Urothelium cell line (cell line): ENCODE results near the gene ZPBP.
"Not testable (repeated sequence)": the region's sequence is repeated elsewhere in the genome, so short reads cannot be mapped to it uniquely, and the experiment has no call there.

Source experiments
- DNase-seq: peaks from one replicate; pipeline ENCODE4 v3.0.0; 2011; ENCODE audit warnings: low spot score, mixed read lengths
- FAIRE-seq: peaks from 2 replicates; lab custom pipeline; 2011; peaks lifted over from hg19 to GRCh38; lab: Jason Lieb, UNC

Gene ZPBP

GRCh38 chr7:50056131-50056530, 36.9 kb downstream of the ZPBP start:
- no peak for DNase-seq
- FAIRE-seq: no peak

- FAIRE-seq: peak; percentile 62
- DNase-seq: no peak
Observed at GRCh38 chr7:50047716-50048115, 45.3 kb downstream of the ZPBP start.

- DNase-seq, FAIRE-seq: not testable (repeated sequence)
Observed at GRCh38 chr7:50041165-50041564, 51.9 kb downstream of the ZPBP start.

- DNase-seq (no peak), FAIRE-seq (no peak)
Observed at GRCh38 chr7:50037086-50037485, 56.0 kb downstream of the ZPBP start.

GRCh38 chr7:50022991-50023390, 70.1 kb downstream of the ZPBP start:
- DNase-seq (no peak), FAIRE-seq (no peak)

- FAIRE-seq: no peak
- DNase-seq: no peak
Observed at GRCh38 chr7:50022451-50022850, 70.6 kb downstream of the ZPBP start.

- FAIRE-seq (no peak), DNase-seq (no peak)
Observed at GRCh38 chr7:49995681-49996080, 97.4 kb downstream of the ZPBP start.

- FAIRE-seq (no peak), DNase-seq (no peak)
Observed at GRCh38 chr7:49986191-49986590, 106.9 kb downstream of the ZPBP start.

GRCh38 chr7:49980465-49980864, 112.6 kb downstream of the ZPBP start:
- DNase-seq (no peak), FAIRE-seq (no peak)

GRCh38 chr7:49976238-49976637, 116.8 kb downstream of the ZPBP start:
- no peak for DNase-seq
- FAIRE-seq: no peak

GRCh38 chr7:49974035-49974434, 119.0 kb downstream of the ZPBP start:
- DNase-seq (no peak), FAIRE-seq (no peak)

- DNase-seq (no peak), FAIRE-seq (no peak)
Observed at GRCh38 chr7:49937608-49938007, 155.4 kb downstream of the ZPBP start.

- no peak for DNase-seq
Observed at GRCh38 chr7:49931627-49932026, 161.4 kb downstream of the ZPBP start.

GRCh38 chr7:49928787-49929186, 164.3 kb downstream of the ZPBP start:
- DNase-seq: no peak
- FAIRE-seq: no peak

More at GRCh38 chr7:49931627-49932026, 161.4 kb downstream of the ZPBP start:
- no peak for FAIRE-seq

GRCh38 chr7:49927631-49928030, 165.4 kb downstream of the ZPBP start:
- FAIRE-seq (no peak), DNase-seq (no peak)

GRCh38 chr7:49926720-49927119, 166.3 kb downstream of the ZPBP start:
- FAIRE-seq: peak; percentile 52
- DNase-seq: no peak

- no peak for DNase-seq
- no peak for FAIRE-seq
Observed at GRCh38 chr7:49911909-49912308, 181.1 kb downstream of the ZPBP start.

GRCh38 chr7:49894543-49894942, 198.5 kb downstream of the ZPBP start:
- FAIRE-seq (no peak), DNase-seq (no peak)

- no peak for DNase-seq
- no peak for FAIRE-seq
Observed at GRCh38 chr7:49893131-49893530, 199.9 kb downstream of the ZPBP start.

GRCh38 chr7:49892481-49892880, 200.6 kb downstream of the ZPBP start:
- DNase-seq (no peak), FAIRE-seq (no peak)
